Esophagus squamous epithelium (tissue), 5 donors: ENCODE measurements around the gene APBA2. TPM values are rescaled to one million over a fixed set of nuclear protein-coding genes. Genes with fewer than 3 reads are reported as not detected.

Experiments
- DNase-seq: peaks from one replicate; lab custom pipeline; 2025; lab: John Stamatoyannopoulos, UW
- H3K27ac ChIP-seq, 4 donors: fragments of 200-600 bp; sonication (generic); one replicate each; pipeline ENCODE4 v1.5.1; 2016 to 2019; ENCODE audit warnings: mild to moderate bottlenecking in 1 of 4
- H3K27me3 ChIP-seq, 4 donors: fragments of 200-600 bp; sonication (generic); 1 replicate in 3 of 4; 2 replicates in 1 of 4; pipeline versions ENCODE4 v1.5.1 to v1.6.0; 2017 to 2021; ENCODE audit warnings: antibody characterized with exemption in 1 of 4
- H3K36me3 ChIP-seq, 3 donors: fragments of 200-600 bp; sonication (generic); one replicate each; pipeline ENCODE4 v1.5.1; 2016 to 2019
- H3K4me1 ChIP-seq, 3 donors: fragments of 200-600 bp; sonication (generic); one replicate each; pipeline ENCODE4 v1.5.1; 2017 to 2019
- H3K4me3 ChIP-seq, 4 donors: fragments of 200-600 bp; sonication (generic); 1 replicate in 3 of 4; 2 replicates in 1 of 4; pipeline ENCODE4 v1.5.1; 2016 to 2019; ENCODE audit warnings: mild to moderate bottlenecking in 2 of 4, moderate library complexity in 1 of 4
- H3K9me3 ChIP-seq, 3 donors: fragments of 200-600 bp; sonication (generic); one replicate each; pipeline ENCODE4 v1.5.1; 2016 to 2019
- POLR2A ChIP-seq, 4 donors: fragments of 450-650 bp; IDR thresholded peaks; one replicate each; pipeline ENCODE4 v1.6.1; 2017; ENCODE audit warnings: antibody characterized with exemption in 4 of 4, mild to moderate bottlenecking in 4 of 4, moderate library complexity in 3 of 4
- WGBS, 2 donors: methylation state at CpG; one replicate each; pipeline ENCODE4 v1.1.5; 2018; 5-methylcytosine and 5-hydroxymethylcytosine counted together
- intact Hi-C: fragments of 100-400 bp; cut with DNase I; formaldehyde crosslinking; loops from one replicate; pipeline ENCODE4 v1.15.0; 2022
- total RNA-seq, 4 donors: library from RNA; depleted of rRNA; stranded (reverse); fragments of >200 nt; gene quantifications; one replicate each; pipeline ENCODE4 v1.1.0, GENCODE V29; 2016
- TF ChIP-seq, protein P1 (sequence below), 6 experiments: fragments of 450-650 bp in 4 of 6; fragments of 200-600 bp in 2 of 6; sonication (generic) in 2 of 6; IDR thresholded peaks; one replicate each; pipeline ENCODE4 v1.5.1; 2016 to 2019; ENCODE audit warnings: antibody characterized with exemption in 6 of 6, mild to moderate bottlenecking in 4 of 6, moderate library complexity in 4 of 6
- donor health status: DM: yes; HTN: yes; CAD: no.

APBA2 gene
- total RNA-seq, 4 donors from 2014 or later, result 0.82 to 9.9 (median 1.6) TPM

DNA sequence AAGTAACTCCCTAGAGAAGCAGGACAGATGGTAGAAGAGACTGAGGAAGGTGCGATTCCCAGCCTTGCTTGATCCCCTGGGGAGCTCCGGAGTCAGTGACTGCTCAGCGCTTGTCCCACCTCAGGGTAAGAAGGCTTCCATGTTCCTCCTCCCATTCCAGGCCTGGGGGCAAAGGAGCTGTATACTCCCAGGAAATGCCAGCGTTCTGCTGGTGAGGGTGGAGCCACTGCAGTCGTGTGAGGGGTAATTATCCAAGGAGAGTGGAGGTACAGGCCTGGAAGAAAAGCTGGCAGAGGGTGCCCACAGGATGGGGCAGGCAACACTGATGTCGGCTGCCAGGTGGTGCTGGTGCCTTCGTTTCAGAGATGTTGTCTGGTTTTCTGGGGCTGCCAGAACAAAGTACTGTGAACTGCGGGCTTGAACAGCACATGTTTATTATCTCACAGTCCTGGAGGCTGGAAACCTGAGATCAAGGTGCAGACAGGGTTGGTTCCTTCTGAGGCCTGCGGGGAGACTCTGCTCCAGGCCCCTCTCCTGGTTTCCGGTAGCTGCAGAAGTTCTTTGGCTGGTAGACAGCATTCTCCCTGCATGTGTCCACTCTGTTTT is 12.1 kb upstream of the APBA2 start:
- no peak for DNase-seq
- Histone ChIP-seq H3K4me1 (no peaks in the 10 kb centered on the region), H3K27ac (no peak overlapping the region), H3K27me3 (no peaks in the 10 kb centered on the region), H3K9me3 (no peaks in the 10 kb centered on the region), H3K4me3 (no peak overlapping the region), H3K36me3 (no peaks in the 10 kb centered on the region)
- intact Hi-C loops, result no loop called here
- TF ChIP-seq POLR2A (IDR thresholded peaks at IDR 0.05), result no peak
- TF ChIP-seq, protein P1, sequence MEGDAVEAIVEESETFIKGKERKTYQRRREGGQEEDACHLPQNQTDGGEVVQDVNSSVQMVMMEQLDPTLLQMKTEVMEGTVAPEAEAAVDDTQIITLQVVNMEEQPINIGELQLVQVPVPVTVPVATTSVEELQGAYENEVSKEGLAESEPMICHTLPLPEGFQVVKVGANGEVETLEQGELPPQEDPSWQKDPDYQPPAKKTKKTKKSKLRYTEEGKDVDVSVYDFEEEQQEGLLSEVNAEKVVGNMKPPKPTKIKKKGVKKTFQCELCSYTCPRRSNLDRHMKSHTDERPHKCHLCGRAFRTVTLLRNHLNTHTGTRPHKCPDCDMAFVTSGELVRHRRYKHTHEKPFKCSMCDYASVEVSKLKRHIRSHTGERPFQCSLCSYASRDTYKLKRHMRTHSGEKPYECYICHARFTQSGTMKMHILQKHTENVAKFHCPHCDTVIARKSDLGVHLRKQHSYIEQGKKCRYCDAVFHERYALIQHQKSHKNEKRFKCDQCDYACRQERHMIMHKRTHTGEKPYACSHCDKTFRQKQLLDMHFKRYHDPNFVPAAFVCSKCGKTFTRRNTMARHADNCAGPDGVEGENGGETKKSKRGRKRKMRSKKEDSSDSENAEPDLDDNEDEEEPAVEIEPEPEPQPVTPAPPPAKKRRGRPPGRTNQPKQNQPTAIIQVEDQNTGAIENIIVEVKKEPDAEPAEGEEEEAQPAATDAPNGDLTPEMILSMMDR (IDR thresholded peaks at IDR 0.05), result no peak
- WGBS, 2 donors, result 70 to 77% methylated on average over 4 to 10 of the region's 10 CpGs

DNA sequence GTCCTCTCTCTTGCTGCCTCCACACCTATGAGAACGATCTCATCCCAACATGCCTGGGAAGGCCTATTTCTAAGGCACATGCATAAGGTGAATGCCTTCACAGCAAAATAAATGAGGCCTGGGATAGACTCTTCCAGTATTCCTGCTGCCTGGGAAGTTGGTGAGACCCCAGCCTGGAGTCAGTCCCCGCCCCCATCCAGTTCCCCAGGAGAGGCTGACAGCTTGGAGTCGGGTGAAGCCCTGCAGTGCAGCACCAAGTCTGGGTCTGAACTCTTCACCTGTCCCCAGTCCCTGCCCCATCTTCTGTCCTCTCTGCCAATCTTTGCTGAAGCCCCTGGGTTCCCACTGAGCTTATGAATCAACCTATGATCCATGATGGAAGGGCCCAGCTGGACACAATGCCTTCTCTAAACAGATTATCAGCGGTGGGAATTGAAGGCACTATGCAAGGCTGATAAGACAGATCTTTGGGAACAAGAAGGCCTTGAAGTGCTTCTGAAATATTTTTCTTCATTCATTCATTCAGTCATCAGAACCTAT is 10.2 kb upstream of the APBA2 start:
- no peak overlapping the region for H3K4me3 ChIP-seq
- TF ChIP-seq, protein P1 (IDR thresholded peaks at IDR 0.05), result no peak
- TF ChIP-seq POLR2A (IDR thresholded peaks at IDR 0.05), result no peak

DNA sequence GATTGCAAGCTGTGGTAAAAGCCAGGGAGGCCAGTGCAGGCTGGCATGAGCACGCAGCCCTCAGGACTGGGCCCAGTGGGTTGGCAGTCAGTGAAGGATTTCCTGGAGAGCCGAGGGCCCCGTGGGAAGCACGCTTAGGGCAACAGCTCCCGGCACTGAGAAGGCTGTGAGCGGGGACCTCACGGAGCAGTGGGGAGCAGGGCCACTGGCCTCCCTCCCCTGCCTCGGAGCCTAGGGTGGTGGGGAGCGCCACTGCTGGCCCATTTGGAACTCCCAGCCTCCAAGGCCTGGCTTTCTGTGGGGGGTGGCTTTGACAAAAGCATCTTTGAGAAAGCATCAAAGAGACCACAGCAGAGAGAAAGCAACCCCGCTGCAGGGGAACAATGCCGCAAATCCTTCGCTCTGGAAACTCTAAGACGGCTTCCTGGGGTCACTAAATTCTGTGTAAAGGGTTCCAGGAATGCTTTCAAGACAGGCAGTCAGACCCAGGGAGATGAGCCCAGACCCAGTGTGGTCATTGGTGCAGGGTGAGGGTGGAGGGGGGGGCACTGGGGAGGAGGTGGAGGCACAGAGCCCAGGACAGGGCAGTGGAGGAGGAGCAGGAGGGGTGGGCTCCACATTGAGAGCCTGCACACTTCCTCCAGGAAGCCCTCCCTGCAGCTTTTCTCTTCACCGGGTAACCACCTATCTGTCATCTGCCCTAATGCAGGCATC is 9.5 kb upstream of the APBA2 start:
- no peak for DNase-seq
- Histone ChIP-seq H3K27ac (no peak overlapping the region), H3K9me3 (no peaks in the 10 kb centered on the region), H3K27me3 (no peaks in the 10 kb centered on the region), H3K36me3 (no peaks in the 10 kb centered on the region), H3K4me3 (no peak overlapping the region), H3K4me1 (no peaks in the 10 kb centered on the region)
- TF ChIP-seq POLR2A (IDR thresholded peaks at IDR 0.05), result no peak
- TF ChIP-seq, protein P1 (IDR thresholded peaks at IDR 0.05), result no peak
- WGBS, 2 donors, result 56 to 58% methylated on average over 8 to 13 of the region's 14 CpGs
- intact Hi-C loops, result no loop called here

More for the DNA sequence above, 10.2 kb upstream of the APBA2 start:
- Histone ChIP-seq H3K27me3 (no peaks in the 10 kb centered on the region), H3K9me3 (no peaks in the 10 kb centered on the region), H3K4me1 (no peaks in the 10 kb centered on the region), H3K27ac (no peak overlapping the region), H3K36me3 (no peaks in the 10 kb centered on the region)
- WGBS, 2 donors, result 64 to 88% methylated on average over 3 to 4 of the region's 4 CpGs
- intact Hi-C loops, result no loop called here
- no peak for DNase-seq

DNA sequence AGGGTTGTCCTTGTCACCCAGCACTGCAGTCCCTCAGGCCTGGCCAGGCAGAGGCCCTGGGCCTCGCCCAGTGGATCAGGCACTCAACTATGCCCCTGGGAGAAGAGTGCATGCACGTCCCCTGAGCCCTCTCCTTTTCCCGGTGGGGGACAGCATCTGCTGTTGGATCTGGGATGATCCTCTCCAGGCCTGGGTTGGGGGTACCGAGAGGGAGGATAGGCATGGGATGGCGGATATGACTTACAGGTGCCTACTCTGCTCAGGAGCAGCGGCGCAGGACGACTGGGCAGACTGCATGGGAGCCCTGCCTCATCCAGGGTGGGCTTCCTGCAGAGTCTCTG is 9.0 kb upstream of the APBA2 start:
- Histone ChIP-seq H3K4me3 (no peak overlapping the region), H3K27ac (no peak overlapping the region), H3K4me1 (no peaks in the 10 kb centered on the region), H3K27me3 (no peaks in the 10 kb centered on the region), H3K9me3 (no peaks in the 10 kb centered on the region), H3K36me3 (no peaks in the 10 kb centered on the region)
- no peak for DNase-seq
- intact Hi-C loops, result no loop called here
- TF ChIP-seq, protein P1 (IDR thresholded peaks at IDR 0.05), result no peak
- no peak for TF ChIP-seq POLR2A (IDR thresholded peaks at IDR 0.05)
- whole genome bisulfite sequencing, 2 donors, result 81% methylated on average over 5 of the region's 8 CpGs; no CpG with 5 or more reads in 1 of the 2 donors

DNA sequence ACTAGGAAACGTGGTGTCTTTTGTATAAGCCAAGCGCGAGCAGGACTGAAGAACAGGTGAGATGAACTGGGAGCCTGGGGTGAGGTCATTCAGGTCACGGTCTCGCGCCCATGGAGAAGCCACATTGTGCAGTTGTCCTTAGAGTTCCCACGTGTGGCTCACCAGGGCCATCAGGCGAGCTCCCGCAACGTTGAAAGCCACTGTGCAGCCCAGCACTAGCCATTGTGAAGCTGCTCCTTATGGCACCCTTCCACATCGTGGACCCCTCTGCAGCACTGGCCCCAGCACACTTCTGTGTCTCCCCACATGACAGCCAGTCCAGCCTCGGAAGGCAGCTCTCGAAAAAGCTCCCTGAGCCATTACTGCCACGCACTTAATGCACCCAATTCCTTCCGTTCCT is 7.6 kb upstream of the APBA2 start:
- no peaks in the 10 kb centered on the region for H3K27me3 ChIP-seq
- WGBS, 2 donors, result 89 to 91% methylated on average over 4 to 15 of the region's 15 CpGs
- no peak overlapping the region for H3K27ac ChIP-seq
- no peak for TF ChIP-seq POLR2A (IDR thresholded peaks at IDR 0.05)
- TF ChIP-seq, protein P1 (IDR thresholded peaks at IDR 0.05), result no peak
- no peaks in the 10 kb centered on the region for H3K9me3 ChIP-seq
- no peak overlapping the region for H3K4me3 ChIP-seq
- H3K36me3 ChIP-seq, result no peaks in the 10 kb centered on the region
- no peak for DNase-seq
- no peaks in the 10 kb centered on the region for H3K4me1 ChIP-seq
- intact Hi-C loops, result no loop called here
